Superior temporal gyrus (tissue), 1 donor: ENCODE results near the gene IGSF11.
A peak's percentile ranks its signal among the peaks of the same experiment; 100 is the strongest.
"Not testable (repeated sequence)": the region's sequence is repeated elsewhere in the genome, so short reads cannot be mapped to it uniquely, and the experiment has no call there.

Source experiments
- DNase-seq: peaks from one replicate; pipeline ENCODE4 v3.0.0-alpha.2; 2016; ENCODE audit errors: extremely low spot score

Gene IGSF11

DNA sequence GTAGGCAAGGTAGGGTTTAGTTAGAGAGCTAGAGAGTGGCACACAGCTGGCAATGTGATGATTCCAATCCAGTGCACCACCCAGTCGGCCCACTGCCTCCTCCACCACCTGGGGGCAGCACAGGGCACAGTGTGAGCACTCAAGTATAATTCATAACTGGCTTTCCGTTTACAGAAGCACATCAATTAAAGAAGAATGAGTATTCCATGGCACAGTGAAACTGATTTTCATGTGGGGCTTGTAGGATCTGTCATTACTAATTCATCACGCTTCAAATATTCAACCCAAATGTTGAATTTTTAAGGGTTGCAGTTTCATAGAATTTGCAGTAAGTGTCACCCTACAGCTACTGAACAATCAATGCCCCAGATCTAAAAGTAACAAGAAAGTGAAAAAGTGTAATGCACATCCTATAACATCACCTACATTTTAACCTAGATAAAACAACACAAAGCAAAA is 149.9 kb downstream of the IGSF11 start:
- peak; percentile 95 for DNase-seq

GRCh38 chr3:118882353-118882947 is 152.2 kb downstream of the IGSF11 start:
- DNase-seq, result peak; percentile 93

- no peak for DNase-seq
These were observed 166.6 kb downstream of the IGSF11 start for GRCh38 chr3:118868051-118868450.

GRCh38 chr3:118863731-118864322 is 170.8 kb downstream of the IGSF11 start:
- DNase-seq, result no peak

- DNase-seq, result no peak
These were observed 174.7 kb downstream of the IGSF11 start for GRCh38 chr3:118859950-118860349.

DNA sequence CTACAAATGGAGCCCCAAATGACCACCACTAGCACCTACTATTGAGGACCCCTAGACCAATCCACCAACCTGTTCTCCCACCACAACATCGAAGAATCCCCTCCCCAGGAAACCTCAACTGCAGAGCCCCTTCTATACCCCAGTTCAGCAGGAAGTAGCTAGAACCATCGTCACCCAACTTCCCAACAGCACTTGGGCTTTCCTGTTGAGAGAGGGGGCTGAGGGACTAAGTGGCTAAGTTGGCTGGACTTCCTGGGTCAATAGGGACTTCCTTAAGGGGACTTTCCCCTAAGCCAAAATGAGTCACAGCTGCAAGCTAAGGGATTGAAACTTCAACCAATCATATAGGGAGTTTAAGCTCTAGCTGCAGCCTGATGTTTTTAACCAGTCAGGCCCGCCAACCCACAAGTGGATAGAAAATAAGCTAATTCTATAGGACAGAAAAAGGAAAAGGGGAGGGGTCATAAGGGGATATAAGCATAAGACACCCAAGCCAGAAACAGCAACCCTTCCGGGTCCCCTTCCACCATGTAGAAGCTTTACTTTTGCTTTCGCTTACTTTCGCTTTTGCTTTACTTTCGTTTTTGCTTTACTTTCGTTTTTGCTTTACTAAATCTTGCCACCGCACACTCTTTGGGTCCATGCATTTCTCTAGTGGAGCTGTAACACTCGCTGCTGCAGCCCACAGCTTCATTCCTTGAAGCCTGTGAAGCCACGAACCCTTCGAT is 183.0 kb downstream of the IGSF11 start:
- DNase-seq, result not testable (repeated sequence)

GRCh38 chr3:118850687-118851086 is 184.0 kb downstream of the IGSF11 start:
- DNase-seq, result no peak
